NCI-H2227 treated with DMSO at 0.1 percent for 48 hours (cell line): ENCODE measurements around the gene DISP2.
A peak's percentile ranks its signal among the peaks of the same experiment; 100 is the strongest.

Experiments used
- DNase-seq: peaks from one replicate; lab custom pipeline; 2025; lab: John Stamatoyannopoulos, UW

Gene DISP2

DNA sequence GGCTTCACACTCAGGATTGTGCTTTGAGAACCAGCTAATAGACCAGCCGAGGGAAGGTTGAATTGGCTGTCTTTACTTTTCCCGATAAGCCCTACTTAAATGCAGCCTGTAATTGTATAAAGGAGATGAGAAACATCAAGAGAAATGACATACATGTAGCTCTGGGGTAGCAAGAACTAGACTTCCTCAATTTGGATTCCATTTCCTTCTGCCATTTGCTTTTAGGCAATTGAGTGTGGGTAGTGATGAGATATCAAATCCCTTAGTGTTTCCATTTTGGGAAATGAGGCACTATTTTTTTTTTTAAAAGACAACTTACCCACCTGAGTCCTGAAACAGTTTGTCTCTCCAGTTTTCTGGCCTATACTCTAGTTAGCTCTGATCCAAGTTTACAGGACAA is 32.3 kb upstream of the DISP2 start:
- no peak for DNase-seq

DNA sequence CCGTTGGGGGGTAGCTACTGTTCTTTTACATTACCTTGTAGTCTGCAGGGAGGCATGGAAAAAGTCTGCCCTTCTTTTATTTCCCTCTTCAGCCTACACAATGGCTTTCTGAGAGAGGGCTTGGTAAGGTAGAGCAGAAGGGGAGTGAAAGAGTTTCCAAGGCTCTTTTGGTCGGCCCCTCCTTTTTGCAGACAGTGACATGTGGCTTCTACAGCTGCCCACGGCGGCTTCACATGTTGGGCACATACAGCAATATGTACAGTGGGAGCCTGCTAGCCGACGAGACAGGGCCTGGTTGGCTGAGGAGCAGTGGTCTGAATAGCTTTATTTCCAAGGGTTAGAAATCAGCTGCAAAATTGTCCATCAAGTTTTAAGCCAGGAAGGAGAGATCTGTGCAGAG is 30.6 kb upstream of the DISP2 start:
- no peak for DNase-seq

DNA sequence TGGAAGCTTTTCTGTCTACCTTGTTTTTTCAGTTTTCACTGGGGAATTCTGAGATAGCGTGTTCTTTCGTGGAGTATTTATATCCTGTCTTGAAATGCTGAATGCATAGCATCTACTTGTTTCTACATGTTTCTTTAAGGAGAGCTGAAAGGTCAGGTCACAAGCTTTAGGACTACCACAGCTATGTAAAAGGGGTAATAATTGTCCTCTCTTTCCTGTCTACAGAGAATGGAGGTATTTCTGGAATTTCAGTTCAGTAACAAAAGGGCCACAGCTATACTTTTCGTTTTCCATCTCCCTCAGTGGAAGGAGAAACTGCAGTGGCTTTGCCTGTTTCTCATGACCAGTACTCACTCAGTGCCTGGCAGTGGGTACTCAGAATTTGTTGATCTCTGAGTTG is 29.8 kb upstream of the DISP2 start:
- DNase-seq = no peak

- no peak for DNase-seq
These were observed 29.3 kb upstream of the DISP2 start for GRCh38 chr15:40328751-40329150.

DNA sequence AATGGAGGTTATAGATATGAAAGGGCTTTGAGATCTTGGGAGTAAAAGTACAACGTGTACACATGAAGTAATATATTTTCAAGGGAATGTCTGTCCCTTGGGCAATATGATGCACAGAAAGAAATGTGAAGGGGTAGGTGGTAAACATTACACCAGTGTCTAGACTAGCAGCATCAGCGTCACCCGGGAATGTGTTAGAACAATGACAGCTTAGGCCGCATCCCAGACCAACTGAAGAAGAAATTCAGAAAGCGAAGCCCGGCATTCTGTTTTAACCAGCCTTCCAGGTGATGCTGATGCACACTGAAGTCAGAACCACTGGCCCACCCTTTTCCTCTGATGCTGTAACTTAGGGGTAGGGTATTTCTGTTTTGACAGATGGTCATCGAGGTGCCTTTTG is 28.2 kb upstream of the DISP2 start:
- DNase-seq = no peak

DNA sequence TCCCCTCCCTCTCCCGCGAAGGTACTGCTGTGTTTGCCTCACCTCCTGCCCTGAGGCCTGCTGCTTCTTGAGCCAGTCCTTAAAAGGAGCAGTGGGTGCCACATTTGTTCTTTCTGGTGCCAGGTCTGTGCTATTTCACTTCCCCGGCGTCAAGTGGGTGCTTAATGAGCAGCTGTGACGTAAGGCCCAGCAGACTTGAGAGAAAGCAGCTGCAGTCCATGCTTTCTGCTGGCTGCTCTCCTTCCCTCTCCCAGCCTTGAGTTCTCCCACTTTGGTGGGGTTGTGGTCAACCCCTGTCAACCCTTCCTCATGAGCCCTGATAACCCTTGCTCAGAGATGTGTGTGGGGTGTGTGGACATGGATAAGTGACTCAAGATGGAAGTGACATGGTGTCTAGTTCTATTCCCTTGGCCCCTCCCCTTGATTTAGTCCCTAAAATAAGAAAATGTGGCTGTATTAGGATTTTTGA is 27.6 kb upstream of the DISP2 start:
- DNase-seq = no peak

DNA sequence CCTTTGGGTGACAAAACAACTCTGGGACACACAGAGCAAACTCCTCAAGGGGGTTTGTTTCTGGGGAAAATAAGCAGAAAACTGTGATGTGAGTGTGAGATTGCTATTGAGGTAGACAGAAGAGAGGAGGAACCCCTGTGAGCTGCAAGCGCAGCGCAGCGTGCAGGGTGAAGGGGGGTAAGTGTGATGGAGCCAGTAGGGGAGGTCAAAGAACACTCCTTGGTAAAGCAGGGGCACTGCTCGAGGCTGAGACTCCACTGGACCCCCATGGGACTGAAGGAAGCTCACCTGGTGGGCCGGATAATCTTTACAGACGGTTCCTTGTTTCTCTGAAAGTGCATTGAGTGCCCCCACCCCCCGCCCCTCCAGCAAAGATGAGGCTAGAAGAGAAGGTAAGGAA is 27.0 kb upstream of the DISP2 start:
- DNase-seq = no peak

GRCh38 chr15:40331637-40332036 is 26.4 kb upstream of the DISP2 start:
- DNase-seq = no peak

- no peak for DNase-seq
These were observed 25.8 kb upstream of the DISP2 start for GRCh38 chr15:40332113-40332781.

GRCh38 chr15:40333922-40334492 is 24.0 kb upstream of the DISP2 start:
- no peak for DNase-seq

- DNase-seq = no peak
These were observed 23.5 kb upstream of the DISP2 start for GRCh38 chr15:40334541-40334940.

DNA sequence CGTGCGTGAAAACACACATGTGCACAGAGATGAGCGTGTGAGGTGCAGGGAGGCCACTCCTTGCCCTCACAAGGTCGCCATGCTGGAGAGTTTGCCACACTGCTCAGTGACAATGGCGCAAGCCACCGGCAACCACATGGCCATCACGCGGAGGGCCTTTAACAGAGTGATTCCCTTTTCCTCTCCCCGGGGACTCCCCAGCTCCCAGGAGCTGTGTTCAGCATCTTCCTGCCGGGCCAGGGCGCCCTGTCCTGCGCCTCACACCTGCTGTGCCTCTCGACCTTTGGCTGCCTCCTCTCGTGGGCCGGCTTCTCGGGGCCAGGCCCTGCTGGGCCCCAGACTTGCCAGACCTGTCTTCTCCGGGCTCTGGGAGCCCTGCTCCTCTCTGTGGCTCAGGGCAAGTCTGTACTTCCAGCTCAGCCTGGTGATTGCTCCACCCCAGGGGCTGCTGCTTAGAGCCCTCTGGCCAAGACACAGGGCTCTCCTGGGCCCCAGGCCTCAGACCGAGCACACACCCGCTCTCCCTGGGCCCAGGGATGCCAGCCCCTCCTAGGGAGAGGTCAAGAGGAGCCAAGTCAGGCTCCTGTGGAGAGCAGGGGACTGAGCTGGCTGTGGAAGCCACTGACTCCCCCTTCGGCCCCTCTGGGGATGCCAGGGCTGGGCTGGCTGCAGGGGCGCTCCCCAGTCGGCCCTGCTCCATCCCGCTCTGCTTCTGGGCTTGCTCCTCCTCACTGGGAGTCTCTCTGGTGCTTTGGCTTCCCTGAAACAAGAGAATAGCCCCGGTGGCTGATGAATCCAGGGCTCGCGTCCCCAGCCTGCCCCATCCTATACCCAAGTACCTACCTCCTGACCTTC is 22.9 kb upstream of the DISP2 start:
- DNase-seq = no peak

DNA sequence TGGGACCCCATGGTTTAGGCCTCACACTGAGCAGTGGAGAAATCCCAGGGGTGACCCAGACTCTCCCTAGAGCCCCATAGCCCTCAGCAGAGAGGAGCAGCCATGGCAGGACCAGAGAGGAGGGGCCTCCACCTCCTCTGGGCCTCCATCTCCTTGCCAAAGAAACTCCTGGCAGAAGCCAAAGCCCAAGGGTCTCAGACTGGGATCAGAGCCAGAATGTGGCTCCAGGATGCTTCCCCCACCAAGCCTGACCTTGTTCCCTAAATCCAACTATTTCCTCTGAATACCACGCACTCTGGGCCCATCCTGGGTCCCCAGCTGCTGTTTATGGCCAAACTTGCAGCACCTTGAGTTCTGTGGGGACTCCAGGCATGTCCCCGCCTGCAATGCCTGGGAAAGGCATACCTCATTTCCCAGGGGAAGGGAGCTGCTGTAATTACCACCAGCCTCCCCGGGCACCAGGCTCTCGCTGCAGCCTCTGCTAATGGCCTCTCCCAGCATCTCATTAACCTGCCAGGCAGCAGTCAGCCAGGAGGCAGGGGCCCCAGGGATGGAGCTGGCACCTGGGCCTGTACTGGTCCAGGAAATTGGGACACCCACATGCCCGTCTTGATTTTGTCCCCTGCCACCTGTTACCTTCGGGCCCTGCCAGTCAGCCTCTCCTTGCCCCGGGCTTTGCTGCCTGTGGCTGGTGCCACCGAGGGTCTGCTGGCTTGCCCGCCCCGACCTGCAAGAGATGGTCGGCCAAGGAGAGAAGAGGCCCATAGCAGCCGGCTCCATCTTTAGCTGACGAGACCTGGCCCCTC is 21.9 kb upstream of the DISP2 start:
- no peak for DNase-seq

DNA sequence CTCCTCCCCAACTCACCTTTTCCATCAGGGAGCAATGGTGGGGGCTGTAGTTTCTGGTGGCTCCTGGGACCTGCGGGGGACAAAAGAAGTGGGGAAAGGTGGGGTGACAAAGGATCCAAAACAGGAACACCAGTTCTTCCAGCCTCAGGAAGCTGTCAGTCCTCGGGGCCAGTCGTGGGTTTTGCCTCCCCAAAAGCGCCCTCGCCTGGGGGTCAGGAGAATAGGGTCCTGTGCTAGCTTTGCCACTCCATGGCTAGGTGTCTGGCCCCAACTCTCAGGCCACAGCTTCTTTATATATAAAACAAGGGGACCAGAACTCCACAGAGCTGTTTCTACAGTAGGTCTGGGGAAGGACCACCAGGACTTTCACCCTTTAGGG is 21.3 kb upstream of the DISP2 start:
- no peak for DNase-seq

- DNase-seq = no peak
These were observed 20.4 kb upstream of the DISP2 start for GRCh38 chr15:40337597-40337996.

DNA sequence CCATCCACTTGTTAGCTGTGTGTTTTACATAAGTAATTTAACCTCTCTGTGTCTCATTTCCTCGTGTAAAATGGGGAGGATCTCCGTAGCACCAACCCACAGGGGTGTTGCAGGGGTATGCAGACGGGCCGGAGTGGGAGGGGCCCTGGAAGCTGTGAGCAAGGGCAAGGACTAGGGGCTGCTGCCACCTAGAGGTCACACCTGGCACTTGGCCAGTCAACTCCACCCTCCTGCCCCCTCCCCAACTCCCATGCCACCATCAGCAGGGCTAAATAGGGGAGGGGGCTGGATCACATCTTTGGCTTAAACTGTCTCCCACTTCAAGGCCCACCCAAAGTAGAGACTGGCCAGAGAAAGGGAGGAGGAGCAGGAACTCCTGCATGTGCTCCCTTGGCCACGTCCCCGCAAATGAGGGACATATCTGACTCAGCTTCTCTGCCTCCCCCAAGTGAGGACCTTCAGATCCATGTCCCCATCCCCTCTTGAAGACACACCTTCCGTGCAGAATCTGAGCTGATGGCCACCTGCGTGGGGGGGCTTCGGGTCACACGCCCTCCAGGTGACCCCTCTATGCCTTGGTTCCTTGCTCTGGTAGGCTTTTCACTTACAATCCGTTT is 19.9 kb upstream of the DISP2 start:
- peak; percentile 24 for DNase-seq

- no peak for DNase-seq
These were observed 18.9 kb upstream of the DISP2 start for GRCh38 chr15:40338921-40339620.

DNA sequence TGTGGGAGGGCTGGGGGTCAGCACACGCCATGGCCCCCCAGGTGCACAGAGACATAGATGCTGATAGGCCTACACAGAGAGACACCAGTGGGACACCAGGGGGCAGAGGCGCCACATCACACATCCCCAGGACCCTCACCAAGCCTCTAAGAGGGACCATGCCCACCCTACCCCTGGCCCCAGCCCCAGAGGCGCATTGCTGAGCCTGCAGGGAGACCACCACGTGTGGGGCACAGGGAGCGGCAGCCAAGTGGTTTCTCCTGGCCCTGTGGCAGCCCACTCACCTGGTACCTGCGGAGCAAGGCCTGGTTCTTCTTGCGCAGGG is 18.4 kb upstream of the DISP2 start:
- DNase-seq = no peak

GRCh38 chr15:40340038-40340739 is 17.8 kb upstream of the DISP2 start:
- DNase-seq = no peak

GRCh38 chr15:40340740-40341400 is 17.1 kb upstream of the DISP2 start, which contains the start of gene CCDC9B:
Gene CCDC9B, minus strand, starts transcription at chr15:40340939. Its CDS starts 120 bp downstream, at chr15:40340819.
- DNase-seq = peak; percentile 26
